ENCODE results near the gene SDR42E1.
A peak's percentile ranks its signal among the peaks of the same experiment; 100 is the strongest.

- TF ChIP-seq CTCF (IDR thresholded peaks at IDR 0.05) (peak; percentile 59), POLR2AphosphoS5 (IDR thresholded peaks at IDR 0.05; ENCODE audit: low read depth, low read length) (no peak)
Observed at GRCh38 chr16:81940781-81941560, 70.3 kb downstream of the SDR42E1 start.

All from Panc1 (cell line).